Stimulated activated naive CD8-positive, alpha-beta T cell treated with anti-CD3 and anti-CD28 coated beads, Interleukin-15, Interleukin-2, amounts not matched to agents 100 U/mL and 50 U/mL, for 24 hours (primary cell): Measurements from ENCODE around the gene PCDHB4.
"Not testable (repeated sequence)": the region's sequence is repeated elsewhere in the genome, so short reads cannot be mapped to it uniquely, and the experiment has no call there.

Experiments
- ATAC-seq: fragments of 150-1000 bp; cut with Tn5 transposase; one replicate; pipeline ENCODE4 v1.10.0; 2021
- DNase-seq: peaks from one replicate; pipeline ENCODE4 v3.0.0; 2021

The PCDHB4 gene

DNA sequence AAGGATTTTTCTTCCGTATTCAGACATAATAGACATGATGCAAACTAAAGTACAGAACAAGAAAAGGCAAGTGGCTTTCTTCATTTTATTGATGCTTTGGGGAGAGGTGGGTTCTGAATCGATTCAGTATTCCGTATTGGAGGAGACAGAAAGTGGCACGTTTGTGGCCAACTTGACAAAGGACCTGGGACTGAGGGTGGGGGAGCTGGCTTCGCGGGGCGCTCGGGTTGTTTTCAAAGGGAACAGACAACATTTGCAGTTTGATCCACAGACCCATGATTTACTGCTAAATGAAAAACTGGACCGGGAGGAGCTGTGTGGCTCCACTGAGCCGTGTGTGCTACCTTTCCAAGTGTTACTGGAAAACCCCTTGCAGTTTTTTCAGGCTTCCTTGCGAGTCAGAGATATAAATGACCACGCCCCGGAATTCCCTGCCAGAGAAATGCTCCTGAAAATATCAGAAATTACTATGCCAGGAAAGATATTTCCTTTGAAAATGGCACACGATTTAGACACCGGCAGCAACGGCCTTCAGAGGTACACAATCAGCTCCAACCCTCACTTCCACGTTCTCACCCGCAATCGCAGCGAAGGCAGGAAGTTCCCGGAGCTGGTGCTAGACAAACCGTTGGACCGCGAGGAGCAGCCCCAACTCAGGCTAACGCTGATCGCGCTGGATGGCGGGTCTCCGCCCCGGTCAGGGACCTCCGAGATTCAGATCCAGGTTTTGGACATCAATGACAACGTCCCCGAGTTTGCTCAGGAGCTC is 28.8 kb downstream of the PCDHB4 start:
- ATAC-seq (no peak), DNase-seq (no peak)

DNA sequence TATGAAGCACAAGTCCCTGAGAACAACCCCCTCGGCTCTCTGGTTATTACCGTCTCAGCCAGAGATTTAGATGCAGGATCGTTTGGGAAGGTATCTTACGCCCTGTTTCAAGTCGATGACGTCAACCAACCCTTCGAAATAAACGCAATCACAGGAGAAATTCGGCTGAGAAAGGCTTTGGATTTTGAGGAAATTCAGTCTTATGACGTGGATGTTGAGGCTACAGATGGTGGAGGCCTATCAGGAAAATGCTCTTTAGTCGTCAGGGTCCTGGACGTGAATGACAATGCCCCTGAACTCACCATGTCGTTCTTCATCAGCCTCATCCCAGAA is 29.3 kb downstream of the PCDHB4 start:
- ATAC-seq (no peak), DNase-seq (no peak)

DNA sequence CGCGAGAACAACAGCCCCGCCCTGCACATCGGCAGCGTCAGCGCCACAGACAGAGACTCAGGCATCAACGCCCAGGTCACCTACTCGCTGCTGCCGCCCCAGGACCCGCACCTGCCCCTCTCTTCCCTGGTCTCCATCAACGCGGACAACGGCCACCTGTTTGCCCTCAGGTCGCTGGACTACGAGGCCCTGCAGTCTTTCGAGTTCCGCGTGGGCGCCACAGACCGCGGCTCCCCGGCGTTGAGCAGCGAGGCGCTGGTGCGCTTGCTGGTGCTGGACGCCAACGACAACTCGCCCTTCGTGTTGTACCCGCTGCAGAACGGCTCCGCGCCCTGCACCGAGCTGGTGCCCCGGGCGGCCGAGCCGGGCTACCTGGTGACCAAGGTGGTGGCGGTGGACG is 30.0 kb downstream of the PCDHB4 start:
- not testable (repeated sequence) for ATAC-seq

DNA sequence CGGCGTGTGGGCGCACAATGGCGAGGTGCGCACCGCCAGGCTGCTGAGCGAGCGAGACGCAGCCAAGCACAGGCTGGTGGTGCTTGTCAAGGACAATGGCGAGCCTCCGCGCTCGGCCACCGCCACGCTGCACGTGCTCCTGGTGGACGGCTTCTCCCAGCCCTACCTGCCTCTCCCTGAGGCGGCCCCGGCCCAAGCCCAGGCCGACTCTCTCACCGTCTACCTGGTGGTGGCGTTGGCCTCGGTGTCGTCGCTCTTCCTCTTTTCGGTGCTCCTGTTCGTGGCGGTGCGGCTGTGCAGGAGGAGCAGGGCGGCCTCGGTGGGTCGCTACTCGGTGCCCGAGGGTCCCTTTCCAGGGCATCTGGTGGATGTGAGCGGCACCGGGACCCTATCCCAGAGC is 30.5 kb downstream of the PCDHB4 start:
- not testable (repeated sequence) for ATAC-seq, DNase-seq

More for the DNA sequence above, 30.0 kb downstream of the PCDHB4 start:
- not testable (repeated sequence) for DNase-seq

DNA sequence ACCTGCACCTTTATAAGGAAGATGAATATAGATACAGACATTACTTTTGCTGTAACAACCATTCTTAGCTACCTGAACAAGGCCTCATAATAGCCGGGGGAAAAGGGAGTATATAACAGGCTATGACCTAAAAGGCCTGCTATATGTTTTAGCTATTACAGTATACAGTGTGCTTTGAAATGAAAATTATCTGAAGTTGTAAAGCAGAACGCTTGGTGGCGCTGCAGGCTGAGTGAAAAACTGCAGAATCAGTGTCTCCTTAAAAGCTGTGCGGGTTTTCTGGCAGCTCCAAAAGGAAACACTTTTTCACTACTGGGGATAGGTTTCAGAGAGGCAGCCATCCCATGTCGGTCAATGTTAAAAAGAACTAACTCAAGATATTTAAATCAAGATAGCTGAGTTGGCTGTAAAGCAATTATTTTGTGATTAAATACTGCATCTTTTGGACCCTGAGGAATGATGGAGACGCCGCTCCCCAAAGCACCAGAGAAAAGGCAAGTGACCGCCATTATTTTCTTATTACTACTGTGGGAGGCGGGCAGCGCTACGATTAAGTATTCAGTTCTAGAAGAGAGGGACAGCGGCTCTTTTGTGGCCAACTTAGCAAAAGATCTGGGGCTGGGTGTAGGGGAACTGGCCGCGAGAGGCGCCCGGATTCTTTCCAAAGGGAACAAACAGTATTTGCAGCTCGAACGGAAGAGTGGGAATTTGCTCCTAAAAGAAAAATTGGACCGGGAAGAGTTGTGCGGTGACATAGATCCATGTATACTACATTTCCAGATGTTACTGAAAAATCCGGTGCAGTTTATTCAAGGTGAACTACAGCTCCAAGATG is 34.1 kb downstream of the PCDHB4 start:
- no peak for ATAC-seq
- DNase-seq = no peak

DNA sequence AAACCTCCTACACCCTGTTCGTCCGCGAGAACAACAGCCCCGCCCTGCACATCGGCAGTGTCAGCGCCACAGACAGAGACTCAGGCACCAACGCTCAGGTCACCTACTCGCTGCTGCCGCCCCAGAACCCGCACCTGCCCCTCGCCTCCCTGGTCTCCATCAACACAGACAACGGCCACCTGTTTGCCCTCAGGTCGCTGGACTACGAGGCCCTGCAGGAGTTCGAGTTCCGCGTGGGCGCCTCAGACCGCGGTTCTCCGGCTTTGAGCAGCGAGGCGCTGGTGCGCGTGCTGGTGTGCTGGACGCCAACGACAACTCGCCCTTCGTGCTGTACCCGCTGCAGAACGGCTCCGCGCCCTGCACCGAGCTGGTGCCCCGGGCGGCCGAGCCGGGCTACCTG is 35.7 kb downstream of the PCDHB4 start:
- ATAC-seq, DNase-seq: not testable (repeated sequence)

DNA sequence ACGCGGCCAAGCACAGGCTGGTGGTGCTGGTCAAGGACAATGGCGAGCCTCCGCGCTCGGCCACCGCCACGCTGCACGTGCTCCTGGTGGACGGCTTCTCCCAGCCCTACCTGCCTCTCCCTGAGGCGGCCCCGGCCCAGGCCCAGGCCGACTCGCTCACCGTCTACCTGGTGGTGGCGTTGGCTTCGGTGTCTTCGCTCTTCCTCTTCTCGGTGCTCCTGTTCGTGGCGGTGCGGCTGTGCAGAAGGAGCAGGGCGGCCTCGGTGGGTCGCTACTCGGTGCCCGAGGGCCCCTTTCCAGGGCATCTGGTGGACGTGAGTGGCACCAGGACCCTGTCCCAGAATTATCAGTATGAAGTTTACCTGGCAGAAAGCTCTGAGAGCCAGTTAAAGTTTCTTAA is 36.3 kb downstream of the PCDHB4 start:
- ATAC-seq, DNase-seq: not testable (repeated sequence)

DNA sequence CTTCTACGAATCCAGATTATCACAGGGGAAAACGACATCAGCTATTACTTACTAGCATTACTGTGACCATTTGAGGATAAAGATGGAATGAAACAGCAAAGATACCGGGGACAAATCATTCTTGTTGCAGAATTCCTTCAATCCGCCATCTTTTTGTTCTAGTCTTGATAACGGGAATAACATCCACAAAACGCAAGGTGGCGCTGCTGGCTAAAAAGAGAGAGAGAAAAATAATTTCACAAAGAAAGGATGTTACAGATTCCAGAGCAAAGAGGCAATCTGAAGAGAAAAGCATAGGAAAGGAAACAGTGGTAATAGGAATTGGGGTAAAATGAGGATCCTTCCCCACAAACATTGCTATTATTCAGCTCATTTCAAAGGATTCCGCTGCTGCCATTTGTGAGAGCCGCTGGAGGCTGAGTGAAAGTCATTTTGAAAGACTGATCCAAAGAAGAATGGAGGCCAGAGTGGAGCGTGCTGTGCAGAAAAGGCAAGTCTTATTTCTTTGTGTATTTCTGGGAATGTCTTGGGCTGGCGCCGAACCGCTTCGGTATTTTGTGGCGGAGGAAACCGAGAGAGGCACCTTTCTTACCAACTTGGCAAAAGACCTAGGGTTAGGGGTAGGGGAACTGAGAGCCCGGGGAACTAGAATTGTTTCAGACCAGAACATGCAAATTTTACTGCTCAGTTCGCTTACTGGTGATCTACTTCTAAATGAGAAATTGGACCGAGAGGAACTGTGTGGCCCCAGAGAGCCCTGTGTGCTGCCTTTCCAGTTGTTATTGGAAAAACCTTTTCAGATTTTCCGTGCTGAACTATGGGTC is 51.0 kb downstream of the PCDHB4 start, which contains the start of gene PCDHB7:
PCDHB7 (plus strand) TSS at position 264 of the 824 bp plus-strand sequence; CDS start at position 456, 192 bp downstream.
- DNase-seq = peak; percentile 16
- no peak for ATAC-seq

DNA sequence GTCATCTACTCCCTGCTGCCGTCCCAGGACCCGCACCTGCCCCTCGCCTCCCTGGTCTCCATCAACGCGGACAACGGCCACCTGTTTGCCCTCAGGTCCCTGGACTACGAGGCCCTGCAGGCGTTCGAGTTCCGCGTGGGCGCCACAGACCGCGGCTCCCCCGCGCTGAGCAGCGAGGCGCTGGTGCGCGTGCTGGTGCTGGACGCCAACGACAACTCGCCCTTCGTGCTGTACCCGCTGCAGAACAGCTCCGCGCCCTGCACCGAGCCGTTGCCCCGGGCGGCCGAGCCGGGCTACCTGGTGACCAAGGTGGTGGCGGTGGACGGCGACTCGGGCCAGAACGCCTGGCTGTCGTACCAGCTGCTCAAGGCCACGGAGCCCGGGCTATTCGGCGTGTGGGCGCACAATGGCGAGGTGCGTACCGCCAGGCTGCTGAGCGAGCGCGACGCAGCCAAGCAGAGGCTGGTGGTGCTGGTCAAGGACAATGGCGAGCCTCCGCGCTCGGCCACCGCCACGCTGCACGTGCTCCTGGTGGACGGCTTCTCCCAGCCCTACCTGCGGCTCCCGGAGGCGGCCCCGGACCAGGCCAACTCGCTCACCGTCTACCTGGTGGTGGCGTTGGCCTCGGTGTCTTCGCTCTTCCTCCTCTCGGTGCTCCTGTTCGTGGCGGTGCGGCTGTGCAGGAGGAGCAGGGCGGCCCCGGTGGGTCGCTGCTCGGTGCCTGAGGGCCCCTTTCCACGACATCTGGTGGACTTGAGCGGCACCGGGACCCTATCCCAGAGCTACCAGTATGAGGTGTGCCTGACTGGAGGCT is 52.9 kb downstream of the PCDHB4 start:
- not testable (repeated sequence) for ATAC-seq, DNase-seq
